ENCODE measurements around the gene ADAMTSL3.

GRCh38 chr15:83764201-83764838, 110.4 kb downstream of the ADAMTSL3 start:
- TF ChIP-seq CTCF (conservative IDR thresholded peaks at IDR 0.05 in 1 of 2, IDR thresholded peaks at IDR 0.05 in 1 of 2; ENCODE audit: extremely low read depth in 1 of 2, insufficient read depth in 1 of 2, low read depth in 1 of 2, low read length in 2 of 2) = no peak
- TF ChIP-seq EZH2 (IDR thresholded peaks at IDR 0.05; ENCODE audit: borderline replicate concordance, low read length) = no peak

All from mammary epithelial cell (primary cell).